MCF 10A (cell line): ENCODE results near the gene BUD31. TPM values are rescaled to one million over a fixed set of nuclear protein-coding genes. Genes with fewer than 3 reads are reported as not detected.

Experiments
- BruUV-seq: library from RNA; stranded (reverse); fragments of 400-500 nt; replicated peaks from 2 replicates; lab custom pipeline; 2021; lab: Mats Ljungman, UMichigan
- CTCF ChIA-PET: fragments of 300-600 bp; sonication (Branson Sonifier 250); formaldehyde crosslinking; extraction: SDS; loops from one replicate; lab custom pipeline; 2021; ENCODE audit warnings: antibody characterized with exemption, inconsistent platforms; lab: Yijun Ruan, JAX
- POLR2A ChIA-PET: fragments of 300-600, 350-650 bp; sonication (Branson Sonifier 250); formaldehyde crosslinking; extraction: SDS; loops from one replicate; lab custom pipeline; 2020; ENCODE audit warnings: antibody characterized with exemption, inconsistent platforms; lab: Yijun Ruan, JAX
- DNase-seq: peaks from one replicate; pipeline ENCODE4 v3.0.0-alpha.2; 2018; ENCODE audit not compliant: unreplicated experiment
- H3K27ac Mint-ChIP-seq: one replicate; pipeline ENCODE4 v1.8.0; 2022; ENCODE audit warnings: mild to moderate bottlenecking, low read depth, mixed read lengths; ENCODE audit not compliant: unreplicated experiment
- H3K27me3 Mint-ChIP-seq: one replicate; pipeline ENCODE4 v1.8.0; 2022; ENCODE audit warnings: mixed read lengths; ENCODE audit not compliant: insufficient read depth, unreplicated experiment
- H3K36me3 Mint-ChIP-seq: one replicate; pipeline ENCODE4 v1.8.0; 2022; ENCODE audit warnings: mild to moderate bottlenecking, moderate library complexity, mixed read lengths; ENCODE audit not compliant: insufficient read depth, unreplicated experiment
- H3K4me1 Mint-ChIP-seq: one replicate; pipeline ENCODE4 v1.8.0; 2022; ENCODE audit warnings: mixed read lengths; ENCODE audit not compliant: insufficient read depth, unreplicated experiment
- H3K4me3 Mint-ChIP-seq: one replicate; pipeline ENCODE4 v1.8.0; 2022; ENCODE audit warnings: mild to moderate bottlenecking, moderate library complexity, mixed read lengths; ENCODE audit not compliant: unreplicated experiment
- H3K9me3 Mint-ChIP-seq: one replicate; pipeline ENCODE4 v1.8.0; 2022; ENCODE audit warnings: mixed read lengths; ENCODE audit not compliant: unreplicated experiment
- intact Hi-C: fragments of 100-400 bp; cut with micrococcal nuclease; formaldehyde crosslinking; loops from 2 replicates; pipeline ENCODE4 v1.14.1; 2022
- total RNA-seq: library from RNA; stranded (reverse); gene quantifications from 2 replicates; pipeline ENCODE4 v1.2.3, GENCODE V29; 2022
- TF ChIP-seq, protein P1 (sequence below): fragments of 200-600 bp; IDR thresholded peaks from one replicate; pipeline ENCODE4 v1.8.0; 2022; ENCODE audit warnings: antibody characterized with exemption, mild to moderate bottlenecking; ENCODE audit not compliant: unreplicated experiment

Gene BUD31
- total RNA-seq, 1 experiment from 2014 or later = 224 TPM

DNA sequence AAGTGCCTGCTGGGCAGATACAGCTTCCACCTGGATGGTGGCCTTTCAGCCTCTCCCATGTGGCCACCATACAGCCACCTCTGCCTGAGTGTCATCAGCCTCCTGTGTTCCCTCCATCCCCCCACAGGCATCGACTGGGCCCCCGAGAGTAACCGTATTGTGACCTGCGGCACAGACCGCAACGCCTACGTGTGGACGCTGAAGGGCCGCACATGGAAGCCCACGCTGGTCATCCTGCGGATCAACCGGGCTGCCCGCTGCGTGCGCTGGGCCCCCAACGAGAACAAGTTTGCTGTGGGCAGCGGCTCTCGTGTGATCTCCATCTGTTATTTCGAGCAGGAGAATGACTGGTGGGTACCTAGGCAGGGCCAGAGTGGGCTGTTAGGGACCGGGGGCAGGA is 20.9 kb upstream of the BUD31 start:
- Mint-ChIP-seq H3K27me3 (no peaks in the 10 kb centered on the region), H3K9me3 (no peaks in the 10 kb centered on the region), H3K4me1 (no peaks in the 10 kb centered on the region), H3K4me3 (no peak overlapping the region), H3K27ac (no peak overlapping the region), H3K36me3 (peaks cover 76% of the 10 kb centered on the region)
- DNase-seq = no peak
- ChIA-PET CTCF (no interaction called here), POLR2A (interaction anchor here (1.1 to 3.1 kb wide), 2 partner anchors 19 to 35 kb away, joined by 4 to 9 read pairs; no protein-coding TSS in a partner anchor)
- BruUV-seq = no TSS peak
- TF ChIP-seq, protein P1, sequence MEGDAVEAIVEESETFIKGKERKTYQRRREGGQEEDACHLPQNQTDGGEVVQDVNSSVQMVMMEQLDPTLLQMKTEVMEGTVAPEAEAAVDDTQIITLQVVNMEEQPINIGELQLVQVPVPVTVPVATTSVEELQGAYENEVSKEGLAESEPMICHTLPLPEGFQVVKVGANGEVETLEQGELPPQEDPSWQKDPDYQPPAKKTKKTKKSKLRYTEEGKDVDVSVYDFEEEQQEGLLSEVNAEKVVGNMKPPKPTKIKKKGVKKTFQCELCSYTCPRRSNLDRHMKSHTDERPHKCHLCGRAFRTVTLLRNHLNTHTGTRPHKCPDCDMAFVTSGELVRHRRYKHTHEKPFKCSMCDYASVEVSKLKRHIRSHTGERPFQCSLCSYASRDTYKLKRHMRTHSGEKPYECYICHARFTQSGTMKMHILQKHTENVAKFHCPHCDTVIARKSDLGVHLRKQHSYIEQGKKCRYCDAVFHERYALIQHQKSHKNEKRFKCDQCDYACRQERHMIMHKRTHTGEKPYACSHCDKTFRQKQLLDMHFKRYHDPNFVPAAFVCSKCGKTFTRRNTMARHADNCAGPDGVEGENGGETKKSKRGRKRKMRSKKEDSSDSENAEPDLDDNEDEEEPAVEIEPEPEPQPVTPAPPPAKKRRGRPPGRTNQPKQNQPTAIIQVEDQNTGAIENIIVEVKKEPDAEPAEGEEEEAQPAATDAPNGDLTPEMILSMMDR = no peak
- intact Hi-C loops = no loop called here

DNA sequence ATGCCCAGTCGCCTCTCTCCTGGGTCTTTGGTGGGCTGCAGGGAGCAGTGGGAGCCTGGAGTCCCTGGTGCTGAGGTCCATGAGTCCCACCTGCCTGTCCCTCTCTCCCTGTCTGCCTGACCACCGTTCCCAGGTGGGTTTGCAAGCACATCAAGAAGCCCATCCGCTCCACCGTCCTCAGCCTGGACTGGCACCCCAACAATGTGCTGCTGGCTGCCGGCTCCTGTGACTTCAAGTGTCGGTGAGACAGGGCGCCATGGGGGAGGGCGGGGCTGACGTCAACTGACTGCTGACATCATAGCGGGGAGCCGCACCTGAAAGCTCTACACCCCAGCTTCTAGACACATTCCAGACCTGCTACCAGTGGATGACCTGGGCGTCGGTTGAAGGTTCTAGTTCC is 19.0 kb upstream of the BUD31 start:
- no peaks in the 10 kb centered on the region for H3K4me1 Mint-ChIP-seq
- H3K4me3 Mint-ChIP-seq = no peak overlapping the region
- no peak for DNase-seq
- ChIA-PET CTCF (interaction anchor here (1.0 to 1.2 kb wide), 2 partner anchors 9 to 18 kb away, joined by 3 read pairs; no protein-coding TSS in a partner anchor), POLR2A (interaction anchor here (0.7 to 3.1 kb wide), 3 partner anchors 10 to 40 kb away, joined by 3 to 9 read pairs (median 6); no protein-coding TSS in a partner anchor)
- no peak overlapping the region for H3K27ac Mint-ChIP-seq
- intact Hi-C loops = no loop called here
- TF ChIP-seq, protein P1 = no peak
- H3K27me3 Mint-ChIP-seq = no peaks in the 10 kb centered on the region
- no TSS peak for BruUV-seq
- no peaks in the 10 kb centered on the region for H3K9me3 Mint-ChIP-seq
- peaks cover 87% of the 10 kb centered on the region for H3K36me3 Mint-ChIP-seq

DNA sequence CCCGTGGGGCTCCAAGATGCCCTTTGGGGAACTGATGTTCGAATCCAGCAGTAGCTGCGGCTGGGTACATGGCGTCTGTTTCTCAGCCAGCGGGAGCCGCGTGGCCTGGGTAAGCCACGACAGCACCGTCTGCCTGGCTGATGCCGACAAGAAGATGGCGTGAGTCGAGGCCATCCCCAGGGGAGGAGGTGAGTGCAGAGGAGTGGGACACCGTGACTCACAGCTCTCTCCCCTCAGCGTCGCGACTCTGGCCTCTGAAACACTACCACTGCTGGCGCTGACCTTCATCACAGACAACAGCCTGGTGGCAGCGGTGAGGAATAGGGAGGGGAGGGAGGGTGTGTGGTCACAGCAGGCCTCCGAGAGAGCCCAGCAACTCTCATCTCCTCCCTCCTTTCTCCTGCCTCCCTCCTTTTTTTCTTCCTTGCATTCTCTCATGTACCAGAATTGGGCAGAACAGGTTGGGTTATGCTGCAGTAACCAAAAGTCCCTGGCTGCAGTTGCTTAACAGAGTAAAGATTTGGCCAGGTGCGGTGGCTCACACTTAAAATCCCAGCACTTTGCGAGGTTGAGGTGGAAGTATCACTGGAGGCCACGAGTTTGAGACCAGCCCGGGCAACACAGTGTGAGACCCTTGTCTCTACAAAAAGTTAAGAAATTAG is 17.7 kb upstream of the BUD31 start:
- no peak for DNase-seq
- intact Hi-C loops = no loop called here
- no peak overlapping the region for H3K4me3 Mint-ChIP-seq
- POLR2A ChIA-PET = no interaction called here
- peaks cover 93% of the 10 kb centered on the region for H3K36me3 Mint-ChIP-seq
- TF ChIP-seq, protein P1 = no peak
- no TSS peak for BruUV-seq
- CTCF ChIA-PET = interaction anchor here (0.6 to 1.5 kb wide), 2 partner anchors 24 to 50 kb away, joined by 3 to 4 read pairs; no protein-coding TSS in a partner anchor
- no peaks in the 10 kb centered on the region for H3K9me3 Mint-ChIP-seq
- no peaks in the 10 kb centered on the region for H3K4me1 Mint-ChIP-seq
- no peak overlapping the region for H3K27ac Mint-ChIP-seq
- H3K27me3 Mint-ChIP-seq = no peaks in the 10 kb centered on the region

DNA sequence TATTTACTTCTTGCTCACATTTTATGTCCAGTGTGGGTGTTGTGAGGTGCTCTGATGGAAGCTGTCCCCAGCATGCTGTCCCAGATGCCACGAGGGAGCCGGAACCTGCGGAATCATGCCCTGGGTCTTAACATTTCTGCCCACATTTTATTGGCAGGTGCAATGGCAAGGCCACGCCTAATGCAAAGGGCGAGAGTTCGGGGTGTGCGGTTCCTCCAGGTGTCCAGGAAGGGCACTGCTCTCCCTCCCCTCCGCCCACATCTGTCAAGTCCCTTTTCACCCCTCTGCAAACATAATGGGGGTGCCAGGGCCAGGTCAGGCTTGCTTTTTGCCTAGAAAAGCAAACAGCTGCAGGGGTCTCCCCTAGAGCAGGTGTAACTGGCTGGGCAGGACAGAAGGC is 16.7 kb upstream of the BUD31 start:
- Mint-ChIP-seq H3K9me3 (no peaks in the 10 kb centered on the region), H3K36me3 (peaks cover 95% of the 10 kb centered on the region), H3K27me3 (no peaks in the 10 kb centered on the region), H3K27ac (no peak overlapping the region), H3K4me1 (no peaks in the 10 kb centered on the region), H3K4me3 (no peak overlapping the region)
- TF ChIP-seq, protein P1 = no peak
- no TSS peak for BruUV-seq
- CTCF ChIA-PET = interaction anchor here (0.6 to 1.5 kb wide), 2 partner anchors 8 to 23 kb away, joined by 3 to 4 read pairs; no protein-coding TSS in a partner anchor
- DNase-seq = no peak
- intact Hi-C loops = no loop called here
- POLR2A ChIA-PET = interaction anchor here (3.1 kb wide), 1 partner anchor 16 kb away, joined by 12 read pairs; the partner anchor contains the start of genes BUD31 and PDAP1
